MM.1S (cell line): ENCODE results near the gene MAPKAP1.

ENCODE experiments used
- DNase-seq: peaks from one replicate; pipeline ENCODE4 v3.0.0-alpha.2; 2015
- H2AFZ ChIP-seq: fragments of 300-600 bp; sonication (generic); 2 replicates; pipeline ENCODE4 v1.6.0; 2016; ENCODE audit warnings: antibody characterized with exemption, low read length
- H3F3A ChIP-seq: fragments of 300-600 bp; sonication (generic); 2 replicates; pipeline ENCODE4 v1.6.1; 2016; ENCODE audit warnings: mild to moderate bottlenecking, antibody characterized with exemption, low read length, moderate library complexity, mixed read lengths; ENCODE audit not compliant: insufficient read depth
- H3K27ac ChIP-seq: fragments of 300-600 bp; sonication (generic); 2 replicates; pipeline ENCODE4 v1.5.1; 2016; ENCODE audit warnings: mild to moderate bottlenecking, low read length
- H3K27me3 ChIP-seq: fragments of 300-600 bp; sonication (generic); replicated peaks from 2 replicates; pipeline ENCODE4 v1.6.0; 2016; ENCODE audit warnings: low read length; ENCODE audit not compliant: insufficient read depth
- H3K36me3 ChIP-seq: fragments of 300-600 bp; sonication (generic); replicated peaks from 2 replicates; pipeline ENCODE4 v1.6.1; 2016; ENCODE audit warnings: mild to moderate bottlenecking, low read length, mixed read lengths; ENCODE audit not compliant: insufficient read depth
- H3K4me1 ChIP-seq: fragments of 300-600 bp; sonication (generic); 2 replicates; pipeline ENCODE4 v1.6.1; 2016; ENCODE audit warnings: low read length, mixed read lengths
- H3K4me2 ChIP-seq: fragments of 300-600 bp; sonication (generic); 2 replicates; pipeline ENCODE4 v1.6.0; 2016; ENCODE audit warnings: low read depth, low read length
- H3K4me3 ChIP-seq: fragments of 300-600 bp; sonication (generic); 2 replicates; pipeline ENCODE4 v1.5.1; 2016; ENCODE audit warnings: low read length, mixed read lengths
- H3K79me2 ChIP-seq: fragments of 300-600 bp; sonication (generic); 2 replicates; pipeline ENCODE4 v1.6.1; 2016; ENCODE audit warnings: mixed run types, low read length, mixed read lengths
- H3K9ac ChIP-seq: fragments of 300-600 bp; sonication (generic); 2 replicates; pipeline ENCODE4 v1.6.1; 2016; ENCODE audit warnings: low read length, mixed read lengths
- H3K9me2 ChIP-seq: fragments of 300-600 bp; sonication (generic); replicated peaks from 2 replicates; pipeline ENCODE4 v1.6.1; 2016; ENCODE audit warnings: mild to moderate bottlenecking, low read length, mixed read lengths; ENCODE audit not compliant: insufficient read depth
- H3K9me3 ChIP-seq: fragments of 300-600 bp; sonication (generic); replicated peaks from 2 replicates; pipeline ENCODE4 v1.6.1; 2016; ENCODE audit warnings: mild to moderate bottlenecking, low read length, mixed read lengths; ENCODE audit not compliant: insufficient read depth
- H4K20me1 ChIP-seq: fragments of 300-600 bp; sonication (generic); 2 replicates; pipeline ENCODE4 v1.6.1; 2016; ENCODE audit warnings: mild to moderate bottlenecking, low read length, moderate library complexity, mixed read lengths; ENCODE audit not compliant: insufficient read depth
- EZH2 ChIP-seq: fragments of 300-600 bp; sonication (generic); optimal IDR thresholded peaks from 2 replicates; pipeline ENCODE3; 2017; ENCODE audit warnings: low read depth, mild to moderate bottlenecking, antibody characterized with exemption, low read length, mixed read lengths
- EZH2phosphoT487 ChIP-seq: fragments of 300-600 bp; sonication (generic); IDR thresholded peaks from 2 replicates; pipeline ENCODE4 v1.6.1; 2018; ENCODE audit warnings: antibody characterized with exemption, low read length
- TF ChIP-seq, protein P1 (sequence below): fragments of 300-600 bp; sonication (generic); IDR thresholded peaks from 2 replicates; pipeline ENCODE4 v1.5.1; 2016; ENCODE audit warnings: antibody characterized with exemption, low read length, mixed read lengths

MAPKAP1 gene

DNA sequence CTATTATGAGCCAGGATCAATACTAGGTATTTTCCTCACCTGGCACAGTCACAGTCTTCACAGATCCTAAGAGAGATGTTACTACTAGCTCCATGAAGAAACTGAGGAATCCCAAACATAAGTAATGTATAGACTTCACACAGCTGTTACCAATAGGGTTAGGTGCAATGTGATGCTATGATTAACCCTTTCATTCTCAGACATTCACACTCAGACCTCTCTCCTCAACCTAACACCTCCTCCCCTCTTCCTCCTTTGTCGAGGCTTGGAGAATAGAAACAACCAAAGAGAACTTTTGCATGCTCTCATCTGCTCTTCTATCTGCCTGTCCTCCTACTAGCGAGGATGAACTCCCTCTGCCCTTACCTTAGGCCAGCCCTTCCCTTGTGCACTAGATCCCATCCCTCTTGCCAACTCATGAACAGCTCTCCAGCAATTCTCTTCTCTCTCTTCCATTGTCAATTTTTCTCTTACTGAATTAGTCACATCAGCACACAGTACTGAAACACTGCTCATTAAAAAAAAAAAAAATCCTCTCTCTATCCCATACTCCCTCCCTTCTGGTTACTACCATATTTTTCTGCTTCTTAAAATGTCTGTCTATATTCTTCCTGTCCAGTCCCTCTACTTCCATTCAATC is 47.7 kb downstream of the MAPKAP1 start:
- Histone ChIP-seq H2AFZ (no peak overlapping the region), H3K27ac (no peak overlapping the region), H3K4me1 (no peaks in the 10 kb centered on the region), H3K4me3 (no peak overlapping the region), H3K79me2 (no peaks in the 10 kb centered on the region), H3K9ac (no peak overlapping the region), H3K27me3 (no peaks in the 10 kb centered on the region), H3K9me3 (no peaks in the 10 kb centered on the region), H3F3A (no peaks in the 10 kb centered on the region), H3K4me2 (no peak overlapping the region), H4K20me1 (no peaks in the 10 kb centered on the region; the same call in 1 of the 2 replicates), H3K36me3 (no peaks in the 10 kb centered on the region), H3K9me2 (no peaks in the 10 kb centered on the region)
- DNase-seq: no peak
- TF ChIP-seq EZH2 (no peak), EZH2phosphoT487 (no peak)
- TF ChIP-seq, protein P1, sequence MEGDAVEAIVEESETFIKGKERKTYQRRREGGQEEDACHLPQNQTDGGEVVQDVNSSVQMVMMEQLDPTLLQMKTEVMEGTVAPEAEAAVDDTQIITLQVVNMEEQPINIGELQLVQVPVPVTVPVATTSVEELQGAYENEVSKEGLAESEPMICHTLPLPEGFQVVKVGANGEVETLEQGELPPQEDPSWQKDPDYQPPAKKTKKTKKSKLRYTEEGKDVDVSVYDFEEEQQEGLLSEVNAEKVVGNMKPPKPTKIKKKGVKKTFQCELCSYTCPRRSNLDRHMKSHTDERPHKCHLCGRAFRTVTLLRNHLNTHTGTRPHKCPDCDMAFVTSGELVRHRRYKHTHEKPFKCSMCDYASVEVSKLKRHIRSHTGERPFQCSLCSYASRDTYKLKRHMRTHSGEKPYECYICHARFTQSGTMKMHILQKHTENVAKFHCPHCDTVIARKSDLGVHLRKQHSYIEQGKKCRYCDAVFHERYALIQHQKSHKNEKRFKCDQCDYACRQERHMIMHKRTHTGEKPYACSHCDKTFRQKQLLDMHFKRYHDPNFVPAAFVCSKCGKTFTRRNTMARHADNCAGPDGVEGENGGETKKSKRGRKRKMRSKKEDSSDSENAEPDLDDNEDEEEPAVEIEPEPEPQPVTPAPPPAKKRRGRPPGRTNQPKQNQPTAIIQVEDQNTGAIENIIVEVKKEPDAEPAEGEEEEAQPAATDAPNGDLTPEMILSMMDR: no peak

DNA sequence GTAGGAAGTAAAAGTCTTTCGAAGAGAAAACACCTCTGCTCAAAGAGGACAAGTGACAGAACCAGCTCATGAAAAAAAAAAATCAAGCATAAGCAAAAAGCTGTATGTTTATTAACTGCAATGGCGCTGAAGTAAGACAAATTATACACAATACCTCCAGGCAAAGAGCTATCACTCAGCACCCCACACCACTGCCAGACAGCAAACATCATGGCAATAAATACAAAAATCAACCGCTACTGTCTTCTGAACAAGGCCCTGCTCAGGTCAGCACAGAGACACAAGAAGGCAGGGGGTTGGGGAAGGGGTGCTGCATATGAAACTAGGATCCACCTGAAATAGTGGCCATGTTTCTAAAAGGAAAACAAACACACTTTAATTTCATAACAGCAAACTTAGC is 50.4 kb downstream of the MAPKAP1 start:
- H3K4me1 ChIP-seq: no peaks in the 10 kb centered on the region

DNA sequence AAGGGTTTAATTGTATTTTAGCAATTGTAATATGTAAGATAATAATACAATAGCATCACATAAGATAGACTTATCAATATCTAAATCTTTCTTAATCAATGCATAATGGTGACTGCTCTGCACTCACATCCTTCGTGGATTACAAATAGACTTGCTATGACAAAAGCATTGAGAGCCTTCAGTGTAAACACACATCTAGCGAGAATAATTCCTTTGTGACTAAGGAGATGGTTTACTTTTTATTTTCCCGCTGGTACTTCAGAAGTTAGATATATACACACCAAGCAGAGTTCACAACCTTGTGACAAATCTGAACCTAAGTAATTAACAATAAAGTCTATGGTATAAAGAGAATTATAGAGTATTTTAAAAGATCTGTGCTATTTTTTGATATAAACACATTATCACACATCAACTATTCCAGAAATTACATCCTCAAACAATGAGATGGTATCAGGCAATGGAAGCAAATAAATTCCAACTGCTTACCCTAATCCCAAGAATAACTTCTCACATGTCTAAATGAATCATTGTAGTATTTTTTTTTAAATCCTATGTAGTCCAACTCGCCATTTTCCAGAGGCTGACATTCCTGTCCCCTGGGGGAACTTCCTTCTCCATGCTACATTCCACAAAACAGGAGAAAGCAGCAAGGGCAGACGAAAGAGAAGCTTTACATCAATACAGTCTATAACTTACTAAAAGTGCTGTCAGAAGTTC is 51.2 kb downstream of the MAPKAP1 start:
- H3K79me2 ChIP-seq: no peaks in the 10 kb centered on the region
- H2AFZ ChIP-seq: no peak overlapping the region
- no peak for DNase-seq
- no peaks in the 10 kb centered on the region for H3K27me3 ChIP-seq
- H3K9me2 ChIP-seq: no peaks in the 10 kb centered on the region
- no peak overlapping the region for H3K9ac ChIP-seq
- TF ChIP-seq EZH2phosphoT487 (no peak), EZH2 (no peak)
- TF ChIP-seq, protein P1: no peak
- no peaks in the 10 kb centered on the region for H3K4me1 ChIP-seq
- no peaks in the 10 kb centered on the region for H3K9me3 ChIP-seq
- H4K20me1 ChIP-seq: no peaks in the 10 kb centered on the region
- H3F3A ChIP-seq: no peaks in the 10 kb centered on the region
- H3K4me2 ChIP-seq: no peak overlapping the region
- H3K27ac ChIP-seq: no peak overlapping the region
- H3K36me3 ChIP-seq: no peaks in the 10 kb centered on the region
- H3K4me3 ChIP-seq: no peak overlapping the region

More for the DNA sequence above, 50.4 kb downstream of the MAPKAP1 start:
- no peak overlapping the region for H3K27ac ChIP-seq
- TF ChIP-seq, protein P1: no peak
- TF ChIP-seq EZH2phosphoT487: no peak
- no peak for TF ChIP-seq EZH2
- no peaks in the 10 kb centered on the region for H3K27me3 ChIP-seq
- no peaks in the 10 kb centered on the region for H3K79me2 ChIP-seq
- no peaks in the 10 kb centered on the region for H3K36me3 ChIP-seq
- H3K9me3 ChIP-seq: no peaks in the 10 kb centered on the region
- no peaks in the 10 kb centered on the region for H3K9me2 ChIP-seq
- no peak for DNase-seq
- H3K4me2 ChIP-seq: no peak overlapping the region
- H3K9ac ChIP-seq: no peak overlapping the region
- H2AFZ ChIP-seq: no peak overlapping the region
- H4K20me1 ChIP-seq: no peaks in the 10 kb centered on the region
- H3K4me3 ChIP-seq: no peak overlapping the region
- H3F3A ChIP-seq: no peaks in the 10 kb centered on the region
